Sigmoid colon (tissue), 7 donors: ENCODE measurements around the gene OR1E1. TPM values are rescaled to one million over a fixed set of nuclear protein-coding genes. Genes with fewer than 3 reads are reported as not detected.
"Not testable (repeated sequence)": the region's sequence is repeated elsewhere in the genome, so short reads cannot be mapped to it uniquely, and the experiment has no call there.

Experiments
- DNase-seq: peaks from one replicate; pipeline ENCODE4 v3.0.0-alpha.2; 2019
- H3K27ac ChIP-seq, 4 donors: fragments of 200-600 bp; sonication (generic); one replicate each; pipeline ENCODE4 v1.5.1; 2016 to 2019; ENCODE audit warnings: mild to moderate bottlenecking in 1 of 4
- H3K27me3 ChIP-seq, 3 donors: fragments of 200-600 bp; sonication (generic); one replicate each; pipeline ENCODE4 v1.5.1; 2019; ENCODE audit warnings: mild to moderate bottlenecking in 1 of 3
- H3K36me3 ChIP-seq, 4 donors: fragments of 200-600 bp; sonication (generic); one replicate each; pipeline ENCODE4 v1.5.1; 2016 to 2019
- H3K4me1 ChIP-seq, 4 donors: fragments of 200-600 bp; sonication (generic); one replicate each; pipeline ENCODE4 v1.5.1; 2017 to 2019
- H3K4me3 ChIP-seq, 4 donors: fragments of 200-600 bp; sonication (generic); one replicate each; pipeline ENCODE4 v1.5.1; 2017 to 2019; ENCODE audit warnings: mild to moderate bottlenecking in 2 of 4, moderate library complexity in 1 of 4
- H3K9me3 ChIP-seq, 4 donors: fragments of 200-600 bp in 3 of 4; sonication (generic) in 3 of 4; one replicate each; pipeline versions ENCODE4 v1.5.1 to v1.6.1; 2013 to 2019
- EP300 ChIP-seq, 4 donors: sonication (generic); formaldehyde crosslinking; IDR thresholded peaks; one replicate each; pipeline ENCODE4 v1.6.1; 2017; ENCODE audit warnings: antibody characterized with exemption in 4 of 4
- POLR2A ChIP-seq, 2 donors: fragments of 450-650 bp; IDR thresholded peaks; one replicate each; pipeline ENCODE4 v1.6.1; 2016; ENCODE audit warnings: antibody characterized with exemption in 2 of 2, mild to moderate bottlenecking in 2 of 2, moderate library complexity in 2 of 2
- POLR2AphosphoS5 ChIP-seq, 4 donors: sonication (generic); formaldehyde crosslinking; IDR thresholded peaks; one replicate each; pipeline ENCODE4 v1.6.1; 2017; ENCODE audit warnings: antibody characterized with exemption in 4 of 4
- WGBS, 2 donors: extraction: QIAGEN DNeasy Blood & Tissue Kit; methylation state at CpG; one replicate each; pipeline ENCODE4 v1.1.7; 2013; 5-methylcytosine and 5-hydroxymethylcytosine counted together
- intact Hi-C: fragments of 100-400 bp; cut with DNase I; formaldehyde crosslinking; loops from one replicate; pipeline ENCODE4 v1.15.1; 2023
- polyA plus RNA-seq, 3 donors: library from polyadenylated mRNA; stranded (reverse); fragments of 200-250 nt; gene quantifications; one replicate each; pipeline ENCODE4 v1.2.3, GENCODE V29; 2013
- total RNA-seq, 4 donors: library from RNA; depleted of rRNA; stranded (reverse); fragments of >200 nt; gene quantifications; one replicate each; pipeline ENCODE4 v1.1.0, GENCODE V29; 2016
- TF ChIP-seq, protein P1 (sequence below), 4 experiments: fragments of 450-650 bp in 3 of 4; fragments of 200-600 bp in 1 of 4; IDR thresholded peaks; one replicate each; pipeline ENCODE4 v1.5.1; 2016 to 2019; ENCODE audit warnings: antibody characterized with exemption in 4 of 4, mild to moderate bottlenecking in 3 of 4, moderate library complexity in 2 of 4
- donor health status: healthy with polysubstance abuse.
- donor health status: Bipolar disorder and iron deficiency.
- donor health status: healthy.

The OR1E1 gene
- total and polyA plus RNA-seq, 7 donors, result 0.33 TPM; not detected in 6

DNA sequence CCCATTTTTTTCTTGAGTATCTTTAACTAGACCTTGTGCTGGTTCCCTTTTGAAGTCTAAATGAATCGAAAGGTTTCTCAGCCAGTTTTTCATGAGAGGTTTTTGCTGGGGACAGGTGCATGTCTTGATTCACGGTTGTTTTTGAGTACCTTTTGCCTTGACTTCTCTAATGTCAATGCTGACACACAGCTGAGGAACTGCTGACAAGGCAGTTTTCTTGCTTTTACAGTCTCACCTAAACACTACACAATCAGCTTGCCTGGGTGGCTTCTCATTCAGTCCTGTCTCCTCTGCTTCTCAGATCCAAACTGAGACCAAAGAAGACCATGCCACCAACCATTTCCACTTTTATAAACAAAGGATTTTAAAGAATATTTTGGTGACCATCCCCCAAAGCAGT, 20.0 kb upstream of the OR1E1 start:
- Histone ChIP-seq H3K9me3 (no peaks in the 10 kb centered on the region), H3K27ac (no peak overlapping the region), H3K27me3 (no peaks in the 10 kb centered on the region), H3K4me3 (no peak overlapping the region), H3K36me3 (no peaks in the 10 kb centered on the region), H3K4me1 (no peaks in the 10 kb centered on the region)
- TF ChIP-seq, protein P1, sequence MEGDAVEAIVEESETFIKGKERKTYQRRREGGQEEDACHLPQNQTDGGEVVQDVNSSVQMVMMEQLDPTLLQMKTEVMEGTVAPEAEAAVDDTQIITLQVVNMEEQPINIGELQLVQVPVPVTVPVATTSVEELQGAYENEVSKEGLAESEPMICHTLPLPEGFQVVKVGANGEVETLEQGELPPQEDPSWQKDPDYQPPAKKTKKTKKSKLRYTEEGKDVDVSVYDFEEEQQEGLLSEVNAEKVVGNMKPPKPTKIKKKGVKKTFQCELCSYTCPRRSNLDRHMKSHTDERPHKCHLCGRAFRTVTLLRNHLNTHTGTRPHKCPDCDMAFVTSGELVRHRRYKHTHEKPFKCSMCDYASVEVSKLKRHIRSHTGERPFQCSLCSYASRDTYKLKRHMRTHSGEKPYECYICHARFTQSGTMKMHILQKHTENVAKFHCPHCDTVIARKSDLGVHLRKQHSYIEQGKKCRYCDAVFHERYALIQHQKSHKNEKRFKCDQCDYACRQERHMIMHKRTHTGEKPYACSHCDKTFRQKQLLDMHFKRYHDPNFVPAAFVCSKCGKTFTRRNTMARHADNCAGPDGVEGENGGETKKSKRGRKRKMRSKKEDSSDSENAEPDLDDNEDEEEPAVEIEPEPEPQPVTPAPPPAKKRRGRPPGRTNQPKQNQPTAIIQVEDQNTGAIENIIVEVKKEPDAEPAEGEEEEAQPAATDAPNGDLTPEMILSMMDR (IDR thresholded peaks at IDR 0.05), result no peak
- WGBS, 2 donors, result 53 to 83% methylated on average over 2 of the region's 2 CpGs
- no peak for DNase-seq
- intact Hi-C loops, result no loop called here

DNA sequence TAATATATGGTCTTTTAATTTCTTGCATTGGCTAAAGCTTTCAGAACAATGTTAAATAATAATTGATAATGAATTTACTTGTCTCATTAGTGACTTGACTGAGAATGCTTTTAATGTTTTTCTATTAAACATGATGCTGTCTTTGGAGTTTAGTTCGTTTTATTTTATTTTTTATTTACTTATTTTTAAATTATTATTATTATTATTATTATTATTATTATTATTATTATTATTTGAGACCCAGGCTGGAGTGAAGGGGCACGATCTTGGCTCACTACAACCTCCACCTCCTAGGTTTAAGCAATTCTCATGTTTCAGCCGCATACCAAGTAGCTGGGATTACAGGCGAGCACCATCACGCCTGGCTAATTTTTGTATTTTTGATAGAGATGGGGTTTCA, 17.4 kb upstream of the OR1E1 start:
- Histone ChIP-seq H3K36me3 (no peaks in the 10 kb centered on the region), H3K27me3 (no peaks in the 10 kb centered on the region), H3K4me3 (no peak overlapping the region), H3K9me3 (no peaks in the 10 kb centered on the region), H3K27ac (no peak overlapping the region), H3K4me1 (no peaks in the 10 kb centered on the region)
- 76 to 81% methylated on average over 5 of the region's 5 CpGs for WGBS, 2 donors
- intact Hi-C loops, result no loop called here
- DNase-seq, result no peak
- no peak for TF ChIP-seq EP300 (IDR thresholded peaks at IDR 0.05)
- TF ChIP-seq POLR2A (IDR thresholded peaks at IDR 0.05), result no peak
- TF ChIP-seq, protein P1 (IDR thresholded peaks at IDR 0.05), result no peak
- TF ChIP-seq POLR2AphosphoS5 (IDR thresholded peaks at IDR 0.05), result no peak

GRCh38 chr17:3412216-3412615, 14.0 kb upstream of the OR1E1 start:
- H3K27ac ChIP-seq, H3K9me3 ChIP-seq, H3K36me3 ChIP-seq, H3K4me3 ChIP-seq, H3K27me3 ChIP-seq, H3K4me1 ChIP-seq, DNase-seq, intact Hi-C loops: not testable (repeated sequence)
- 55 to 77% methylated on average over 2 to 5 of the region's 16 CpGs for WGBS, 2 donors

DNA sequence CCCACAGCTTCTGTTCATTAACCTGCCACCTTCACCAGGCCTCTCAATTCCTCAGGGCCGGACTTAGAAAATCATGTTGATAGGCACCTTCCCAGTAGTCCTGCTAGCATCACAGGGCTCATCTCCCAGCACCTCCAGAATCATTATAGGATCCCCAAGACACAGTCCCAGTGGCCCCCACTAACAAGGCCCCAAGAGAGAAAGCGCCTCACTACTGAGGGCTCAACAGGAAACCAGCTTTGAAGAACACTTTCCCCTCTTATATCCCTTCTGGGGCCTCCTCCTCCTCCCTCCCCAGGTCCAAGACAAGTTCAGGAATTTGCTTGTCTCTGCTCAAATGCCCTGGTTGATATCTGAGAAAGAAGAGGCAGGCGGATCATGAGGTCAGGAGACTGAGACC, 12.9 kb upstream of the OR1E1 start, which contains the start of gene OR3A3:
Gene OR3A3, plus strand, starts transcription at position 301 of the 400 bp plus-strand sequence.
- TF ChIP-seq POLR2A (IDR thresholded peaks at IDR 0.05) (no peak), POLR2AphosphoS5 (IDR thresholded peaks at IDR 0.05) (no peak), EP300 (IDR thresholded peaks at IDR 0.05) (no peak)
- TF ChIP-seq, protein P1 (IDR thresholded peaks at IDR 0.05), result no peak
- Histone ChIP-seq H3K36me3 (no peaks in the 10 kb centered on the region), H3K4me1 (no peaks in the 10 kb centered on the region), H3K4me3 (no peak within 1 kb of the TSS), H3K27me3 (no peaks in the 10 kb centered on the region), H3K27ac (no peak within 1 kb of the TSS), H3K9me3 (no peaks in the 10 kb centered on the region)
- 85 to 87% methylated on average over 3 of the region's 3 CpGs for WGBS, 2 donors
- no peak for DNase-seq
- intact Hi-C loops, result no loop called here

DNA sequence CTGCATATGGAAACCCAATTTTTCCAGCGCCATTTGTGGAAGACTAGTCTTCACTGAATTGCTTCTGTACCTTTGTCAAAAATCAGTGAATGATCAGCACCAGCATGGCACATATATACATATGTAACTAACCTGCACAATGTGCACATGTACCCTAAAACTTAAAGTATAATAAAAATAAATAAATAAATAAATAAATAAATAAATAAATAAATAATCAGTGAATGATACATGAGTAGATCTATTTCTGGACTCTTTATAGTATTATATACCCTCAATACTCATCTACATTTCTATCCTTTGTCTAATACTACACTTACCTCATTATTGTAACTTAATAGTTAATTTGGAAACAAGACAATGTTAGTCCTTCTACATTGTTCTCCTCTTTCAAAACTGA, 5.6 kb upstream of the OR1E1 start:
- H3K9me3 ChIP-seq, H3K27me3 ChIP-seq, H3K4me3 ChIP-seq, DNase-seq, H3K27ac ChIP-seq, H3K4me1 ChIP-seq, intact Hi-C loops, H3K36me3 ChIP-seq: not testable (repeated sequence)
- 64 to 82% methylated on average over 1 of the region's 1 CpG for WGBS, 2 donors

DNA sequence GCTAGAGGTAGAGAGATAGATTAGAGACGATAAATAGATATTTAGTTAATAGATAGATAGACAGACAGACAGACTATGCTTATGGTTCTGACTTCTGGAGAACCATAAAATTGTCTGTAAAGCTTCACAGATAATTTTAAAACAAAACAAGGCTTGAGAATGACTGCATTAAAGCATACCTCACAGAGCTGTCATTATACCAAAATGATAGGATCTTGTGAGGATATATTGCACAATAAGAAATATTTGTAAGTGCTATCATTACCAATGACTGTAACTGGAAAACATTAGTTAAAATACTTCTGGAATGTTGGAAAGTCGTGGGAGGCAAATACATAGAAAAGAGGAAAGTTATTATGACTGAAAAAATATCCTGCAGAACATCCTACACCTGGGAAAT, 3.6 kb upstream of the OR1E1 start:
- no peak for TF ChIP-seq POLR2A (IDR thresholded peaks at IDR 0.05)
- TF ChIP-seq, protein P1 (IDR thresholded peaks at IDR 0.05), result no peak
- no peak for TF ChIP-seq POLR2AphosphoS5 (IDR thresholded peaks at IDR 0.05)
- TF ChIP-seq EP300 (IDR thresholded peaks at IDR 0.05), result no peak
- H3K4me1 ChIP-seq, result no peaks in the 10 kb centered on the region
- WGBS, 2 donors, result 51 to 61% methylated on average over 2 of the region's 2 CpGs
- no peaks in the 10 kb centered on the region for H3K36me3 ChIP-seq
- no peak for DNase-seq
- H3K9me3 ChIP-seq, result no peaks in the 10 kb centered on the region
- no peak overlapping the region for H3K4me3 ChIP-seq
- no peak overlapping the region for H3K27ac ChIP-seq
- H3K27me3 ChIP-seq, result no peaks in the 10 kb centered on the region
- intact Hi-C loops, result no loop called here
